HepG2 (cell line): ENCODE data around the gene C2orf78. TPM values are rescaled to one million over a fixed set of nuclear protein-coding genes. Genes with fewer than 3 reads are reported as not detected.

Source experiments
- MEIS2 ChIP-seq: sonication (generic); formaldehyde crosslinking; IDR thresholded peaks from 2 replicates; pipeline ENCODE4 v1.9.0; 2021; ENCODE audit warnings: mild to moderate bottlenecking, missing genetic modification reagents
- NFATC3 ChIP-seq: sonication (generic); formaldehyde crosslinking; IDR thresholded peaks from 2 replicates; pipeline ENCODE4 v1.5.1; 2020; ENCODE audit warnings: mild to moderate bottlenecking, missing genetic modification reagents
- POGZ ChIP-seq: sonication (generic); formaldehyde crosslinking; IDR thresholded peaks from 2 replicates; pipeline ENCODE4 v1.4.0; 2020; ENCODE audit warnings: mild to moderate bottlenecking, missing genetic modification reagents
- REPIN1 ChIP-seq: sonication (generic); formaldehyde crosslinking; IDR thresholded peaks from 2 replicates; pipeline ENCODE4 v1.8.0; 2022; ENCODE audit warnings: missing genetic modification reagents, low read depth, mild to moderate bottlenecking, borderline replicate concordance
- RFXANK ChIP-seq: IDR thresholded peaks from 2 replicates; pipeline ENCODE4 v1.6.1; 2016
- RFXAP ChIP-seq: sonication (generic); formaldehyde crosslinking; IDR thresholded peaks from 2 replicates; pipeline ENCODE4 v1.4.0; 2020; ENCODE audit warnings: missing genetic modification reagents, borderline replicate concordance
- SP140L ChIP-seq: sonication (generic); formaldehyde crosslinking; IDR thresholded peaks from 2 replicates; pipeline ENCODE4 v1.4.0; 2020; ENCODE audit warnings: missing genetic modification reagents, borderline replicate concordance
- TCF7L2 ChIP-seq: IDR thresholded peaks from 2 replicates; pipeline ENCODE4 v1.6.1; 2011; ENCODE audit warnings: mild to moderate bottlenecking, low read depth, low read length, moderate library complexity
- TGIF2 ChIP-seq: IDR thresholded peaks from 2 replicates; pipeline ENCODE4 v1.6.1; 2016; ENCODE audit warnings: control low read depth, missing compliant biosample characterization
- THAP9 ChIP-seq: sonication (generic); formaldehyde crosslinking; IDR thresholded peaks from 2 replicates; pipeline ENCODE4; 2020; ENCODE audit warnings: missing genetic modification reagents, mild to moderate bottlenecking, borderline replicate concordance
- ZBTB25 ChIP-seq: IDR thresholded peaks from 2 replicates; pipeline ENCODE4 v1.6.1; 2018; ENCODE audit warnings: missing genetic modification reagents
- ZBTB3 ChIP-seq: sonication (generic); formaldehyde crosslinking; IDR thresholded peaks from 2 replicates; pipeline ENCODE4 v1.4.0; 2020; ENCODE audit warnings: low read depth, mild to moderate bottlenecking, moderate library complexity, missing genetic modification reagents, borderline replicate concordance
- ZBTB37 ChIP-seq: sonication (generic); formaldehyde crosslinking; IDR thresholded peaks from 2 replicates; pipeline ENCODE4 v1.4.0; 2020; ENCODE audit warnings: mild to moderate bottlenecking, missing genetic modification reagents
- ZNF12 ChIP-seq: sonication (generic); formaldehyde crosslinking; IDR thresholded peaks from 2 replicates; pipeline ENCODE4 v1.5.0; 2020; ENCODE audit warnings: missing genetic modification reagents
- ZNF232 ChIP-seq: sonication (generic); formaldehyde crosslinking; IDR thresholded peaks from 2 replicates; pipeline ENCODE4 v1.4.0; 2020; ENCODE audit warnings: missing genetic modification reagents, borderline replicate concordance
- ZNF251 ChIP-seq: sonication (generic); formaldehyde crosslinking; IDR thresholded peaks from 2 replicates; pipeline ENCODE4 v1.9.0; 2021; ENCODE audit warnings: mild to moderate bottlenecking, missing genetic modification reagents
- ZNF263 ChIP-seq: sonication (generic); formaldehyde crosslinking; IDR thresholded peaks from 2 replicates; pipeline ENCODE4 v1.4.0; 2020; ENCODE audit warnings: missing genetic modification reagents
- ZNF333 ChIP-seq: sonication (generic); formaldehyde crosslinking; IDR thresholded peaks from 2 replicates; pipeline ENCODE4 v1.4.0; 2020; ENCODE audit warnings: mild to moderate bottlenecking, missing genetic modification reagents, borderline replicate concordance
- ZNF343 ChIP-seq: sonication (generic); formaldehyde crosslinking; IDR thresholded peaks from 2 replicates; pipeline ENCODE4 v1.4.0; 2020; ENCODE audit warnings: mild to moderate bottlenecking, missing genetic modification reagents
- ZNF44 ChIP-seq: sonication (generic); formaldehyde crosslinking; IDR thresholded peaks from 2 replicates; pipeline ENCODE4 v1.5.1; 2020; ENCODE audit warnings: mild to moderate bottlenecking, missing genetic modification reagents
- ZNF503 ChIP-seq: sonication (generic); formaldehyde crosslinking; IDR thresholded peaks from 2 replicates; pipeline ENCODE4 v1.4.0; 2020; ENCODE audit warnings: missing genetic modification reagents
- ZNF605 ChIP-seq: sonication (generic); formaldehyde crosslinking; IDR thresholded peaks from 2 replicates; pipeline ENCODE4 v1.8.0; 2022; ENCODE audit warnings: mild to moderate bottlenecking, missing genetic modification reagents
- ZNF746 ChIP-seq: sonication (generic); formaldehyde crosslinking; IDR thresholded peaks from 2 replicates; pipeline ENCODE4 v1.8.0; 2022; ENCODE audit warnings: mild to moderate bottlenecking, missing genetic modification reagents
- ZNF891 ChIP-seq: sonication (generic); formaldehyde crosslinking; IDR thresholded peaks from 2 replicates; pipeline ENCODE4 v1.5.0; 2020; ENCODE audit warnings: mild to moderate bottlenecking, missing genetic modification reagents
- polyA plus RNA-seq, 8 experiments: library from polyadenylated mRNA; depleted of rRNA in 3 of 8; stranded (reverse) in 7 of 8; unstranded in 1 of 8; fragments of >200 nt; fragmentation: Illumina TruSeq in 4 of 8; extraction: Trizol in 4 of 8; gene quantifications; 2 replicates each; pipeline versions ENCODE4 v1.2.1 to v1.2.3, GENCODE V29; 2011 to 2016; ENCODE audit warnings: low read depth in 4 of 8, missing spikeins in 1 of 8, mixed read lengths in 1 of 8; ENCODE audit not compliant: insufficient read depth in 1 of 8
- total RNA-seq, 5 experiments: library from RNA; depleted of rRNA; stranded (reverse); fragments of >200 nt; fragmentation: Illumina TruSeq; extraction: Trizol; gene quantifications; 2 replicates each; pipeline ENCODE4 v1.2.3, GENCODE V29; 2016; ENCODE audit warnings: low read depth in 1 of 5

Gene C2orf78
- total and polyA plus RNA-seq, 2 of the 13 experiments (the other 11 are each of a cell fraction or from before 2014, with no cell fraction given): not detected

- TF ChIP-seq ZNF263 (CRISPR knock-in tag): no peak; the same call in 1 of the 2 replicates
- TF ChIP-seq ZNF232 (CRISPR knock-in tag): peak; percentile 70
- TF ChIP-seq TCF7L2: no peak
- TF ChIP-seq ZNF44: 0 out of 2 replicates have a peak, but pooled peaks have one; percentile 33
- no peak for TF ChIP-seq ZNF12
- TF ChIP-seq THAP9 (CRISPR knock-in tag): peak; percentile 77
- peak; percentile 78; the same call in 1 of the 2 replicates for TF ChIP-seq RFXAP (CRISPR knock-in tag)
- peak; percentile 62; the same call in 1 of the 2 replicates for TF ChIP-seq TGIF2 (CRISPR knock-in tag)
- TF ChIP-seq RFXANK: no peak
- peak; percentile 69; the same call in 1 of the 2 replicates for TF ChIP-seq REPIN1 (CRISPR knock-in tag)
- no peak for TF ChIP-seq ZNF503 (CRISPR knock-in tag)
- TF ChIP-seq MEIS2 (CRISPR knock-in tag): peak; percentile 81; the same call in 1 of the 2 replicates
- peak; percentile 99 for TF ChIP-seq POGZ (CRISPR knock-in tag)
- no peak for TF ChIP-seq NFATC3 (CRISPR knock-in tag)
- no peak for TF ChIP-seq ZNF746 (CRISPR knock-in tag)
- TF ChIP-seq ZNF605 (CRISPR knock-in tag): peak; percentile 80; the same call in 1 of the 2 replicates
- no peak for TF ChIP-seq ZNF891 (CRISPR knock-in tag)
- TF ChIP-seq ZNF251 (CRISPR knock-in tag): no peak
- TF ChIP-seq ZBTB37 (CRISPR knock-in tag): 0 out of 2 replicates have a peak, but pooled peaks have one; percentile 45
- TF ChIP-seq ZBTB25 (CRISPR knock-in tag): no peak
- no peak for TF ChIP-seq ZNF333 (CRISPR knock-in tag)
- no peak for TF ChIP-seq ZBTB3 (CRISPR knock-in tag)
- TF ChIP-seq ZNF343 (CRISPR knock-in tag): no peak
- no peak for TF ChIP-seq SP140L
Measured at GRCh38 chr2:73828818-73829570, 45.0 kb downstream of the C2orf78 start, which contains the start of gene STAMBP (continued).
